Kidney epithelial cell (primary cell): ENCODE results near the gene MDM2. TPM values are rescaled to one million over a fixed set of nuclear protein-coding genes. Genes with fewer than 3 reads are reported as not detected.

Experiments used
- DNase-seq: peaks from one replicate; pipeline ENCODE4 v3.0.0-alpha.2; 2010; ENCODE audit warnings: low read depth
- H3K27me3 ChIP-seq: 2 replicates; pipeline ENCODE4 v1.6.0; 2011; ENCODE audit warnings: low read length; ENCODE audit not compliant: control insufficient read depth, insufficient read depth
- H3K36me3 ChIP-seq: 2 replicates; pipeline ENCODE4 v1.5.1; 2011; ENCODE audit warnings: low read length; ENCODE audit not compliant: control insufficient read depth, insufficient read depth
- H3K4me3 ChIP-seq: 2 replicates; pipeline ENCODE4 v1.5.1; 2011; ENCODE audit warnings: low read depth, mild to moderate bottlenecking, control low read depth, low read length
- total RNA-seq: library from RNA; depleted of rRNA; stranded (reverse); fragments of >200 nt; gene quantifications from 2 replicates; pipeline ENCODE4 v1.2.3, GENCODE V29; 2015
- TF ChIP-seq, protein P1 (sequence below): IDR thresholded peaks from 2 replicates; pipeline ENCODE4 v1.5.1; 2011; ENCODE audit warnings: mild to moderate bottlenecking, moderate library complexity, low read length, control low read depth, inconsistent platforms; ENCODE audit not compliant: insufficient read depth, poor library complexity, severe bottlenecking

The MDM2 gene
- total RNA-seq, 1 donor from 2014 or later = 195 TPM

DNA sequence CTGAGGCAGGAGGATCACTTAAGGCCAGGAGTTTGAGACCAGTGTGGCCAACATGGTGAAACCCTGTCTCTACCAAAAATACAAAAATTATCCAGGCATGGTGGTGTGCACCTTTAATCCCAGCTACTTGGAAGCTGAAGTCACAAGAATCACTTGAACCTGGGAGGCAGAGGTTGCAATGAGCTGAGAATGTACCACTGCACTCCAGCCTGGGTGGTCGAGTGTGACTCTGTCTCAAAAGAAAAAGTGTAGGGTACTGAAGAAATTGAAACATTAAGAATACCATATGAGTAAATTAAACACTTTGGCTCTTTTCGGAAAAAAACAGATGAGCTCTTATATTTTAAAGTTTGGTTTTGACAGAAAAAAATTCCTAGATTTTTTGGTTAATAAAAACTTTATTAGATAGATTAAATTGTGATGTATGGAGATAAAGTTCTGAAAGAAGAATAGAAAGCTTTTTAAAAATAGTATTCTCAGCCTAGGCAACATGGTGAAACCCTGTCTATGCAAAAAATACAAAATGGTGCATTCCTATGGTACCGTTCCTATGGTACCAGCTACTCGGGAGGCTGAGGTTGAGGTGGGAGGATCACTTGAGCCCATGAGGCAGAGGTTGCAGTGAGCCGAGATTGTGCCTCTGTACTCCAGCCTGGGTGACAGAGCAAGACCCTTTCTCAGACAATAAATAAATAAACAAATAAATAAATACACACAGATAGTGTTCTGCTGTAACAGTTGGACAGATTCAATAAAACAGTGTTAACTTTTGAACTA, 20.1 kb downstream of the MDM2 start:
- no peaks in the 10 kb centered on the region for H3K27me3 ChIP-seq
- no peak for DNase-seq
- TF ChIP-seq, protein P1, sequence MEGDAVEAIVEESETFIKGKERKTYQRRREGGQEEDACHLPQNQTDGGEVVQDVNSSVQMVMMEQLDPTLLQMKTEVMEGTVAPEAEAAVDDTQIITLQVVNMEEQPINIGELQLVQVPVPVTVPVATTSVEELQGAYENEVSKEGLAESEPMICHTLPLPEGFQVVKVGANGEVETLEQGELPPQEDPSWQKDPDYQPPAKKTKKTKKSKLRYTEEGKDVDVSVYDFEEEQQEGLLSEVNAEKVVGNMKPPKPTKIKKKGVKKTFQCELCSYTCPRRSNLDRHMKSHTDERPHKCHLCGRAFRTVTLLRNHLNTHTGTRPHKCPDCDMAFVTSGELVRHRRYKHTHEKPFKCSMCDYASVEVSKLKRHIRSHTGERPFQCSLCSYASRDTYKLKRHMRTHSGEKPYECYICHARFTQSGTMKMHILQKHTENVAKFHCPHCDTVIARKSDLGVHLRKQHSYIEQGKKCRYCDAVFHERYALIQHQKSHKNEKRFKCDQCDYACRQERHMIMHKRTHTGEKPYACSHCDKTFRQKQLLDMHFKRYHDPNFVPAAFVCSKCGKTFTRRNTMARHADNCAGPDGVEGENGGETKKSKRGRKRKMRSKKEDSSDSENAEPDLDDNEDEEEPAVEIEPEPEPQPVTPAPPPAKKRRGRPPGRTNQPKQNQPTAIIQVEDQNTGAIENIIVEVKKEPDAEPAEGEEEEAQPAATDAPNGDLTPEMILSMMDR = no peak
- peaks cover 4% of the 10 kb centered on the region for H3K36me3 ChIP-seq
- H3K4me3 ChIP-seq = no peak overlapping the region

DNA sequence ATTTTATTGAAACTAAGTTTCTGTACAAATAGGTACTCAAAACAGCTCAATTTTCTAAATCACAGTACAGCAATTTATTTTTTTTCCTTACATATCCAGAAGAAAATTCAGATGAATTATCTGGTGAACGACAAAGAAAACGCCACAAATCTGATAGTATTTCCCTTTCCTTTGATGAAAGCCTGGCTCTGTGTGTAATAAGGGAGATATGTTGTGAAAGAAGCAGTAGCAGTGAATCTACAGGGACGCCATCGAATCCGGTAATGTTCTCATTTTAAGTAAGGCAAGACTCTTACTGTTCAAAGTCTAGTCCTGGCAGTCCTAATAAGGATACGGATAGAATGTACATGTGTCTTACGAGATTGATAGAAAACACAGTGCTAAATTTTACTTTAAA, 20.7 kb downstream of the MDM2 start:
- no peak for DNase-seq
- TF ChIP-seq, protein P1 = no peak
- Histone ChIP-seq H3K27me3 (no peaks in the 10 kb centered on the region), H3K36me3 (peaks cover 5% of the 10 kb centered on the region), H3K4me3 (no peak overlapping the region)

DNA sequence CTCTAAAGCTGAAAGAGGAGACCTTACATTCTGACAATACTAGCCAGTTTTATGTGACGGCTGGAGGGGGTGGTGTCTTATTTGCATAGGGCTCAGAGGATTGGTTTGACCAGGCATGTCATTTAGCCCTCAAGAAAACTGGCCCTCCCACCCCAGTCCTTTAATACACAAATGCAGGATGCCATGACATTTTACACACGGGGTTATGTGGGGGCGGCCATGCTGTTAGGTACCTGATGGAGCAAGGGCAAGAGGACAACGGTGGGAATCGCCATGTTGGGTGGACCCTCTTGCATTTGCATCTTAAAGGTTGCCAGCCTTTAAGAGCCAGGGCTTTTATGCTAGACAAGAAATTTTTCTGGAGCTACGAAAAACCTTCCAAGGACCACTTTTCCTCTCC, 23.3 kb downstream of the MDM2 start:
- TF ChIP-seq, protein P1 = no peak
- DNase-seq = no peak
- Histone ChIP-seq H3K27me3 (no peaks in the 10 kb centered on the region), H3K36me3 (peaks cover 3% of the 10 kb centered on the region), H3K4me3 (no peak overlapping the region)

DNA sequence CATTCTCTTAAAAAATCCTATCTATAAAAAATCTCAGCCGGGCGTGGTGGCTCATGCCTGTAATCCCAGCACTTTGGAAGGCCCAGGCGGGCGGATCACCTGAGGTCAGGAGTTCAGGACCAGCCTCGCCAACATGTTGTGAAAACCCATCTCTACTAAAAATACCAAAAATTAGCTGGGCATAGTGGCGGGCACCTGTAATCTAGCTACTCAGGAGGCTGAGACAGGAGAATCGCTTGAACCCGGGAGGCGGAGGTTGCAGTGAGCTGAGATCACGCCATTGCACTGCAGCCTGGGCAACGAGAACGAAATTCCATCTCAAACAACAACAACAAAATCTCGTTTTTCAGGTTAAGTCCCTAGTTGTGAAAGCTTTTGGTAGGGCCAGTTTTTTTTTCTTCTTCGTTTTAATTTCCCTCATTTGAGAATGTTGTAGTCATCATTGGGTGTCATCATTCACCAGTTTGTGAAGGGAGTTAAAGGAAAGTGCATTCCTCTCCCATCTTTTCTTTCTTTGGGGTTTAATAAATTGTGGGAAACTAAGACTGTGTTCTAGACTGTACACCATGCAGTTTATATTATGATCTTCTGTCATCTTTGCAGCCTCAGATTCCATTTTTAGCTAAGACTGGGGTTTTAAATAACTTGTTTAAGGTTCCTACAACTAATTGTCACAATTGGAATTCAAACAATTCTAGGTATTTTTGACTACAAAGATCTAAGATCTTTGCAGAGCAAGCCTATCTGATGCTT, 23.9 kb downstream of the MDM2 start:
- Histone ChIP-seq H3K36me3 (peaks cover 3% of the 10 kb centered on the region), H3K4me3 (no peak overlapping the region), H3K27me3 (no peaks in the 10 kb centered on the region)
- no peak for DNase-seq
- TF ChIP-seq, protein P1 = no peak

DNA sequence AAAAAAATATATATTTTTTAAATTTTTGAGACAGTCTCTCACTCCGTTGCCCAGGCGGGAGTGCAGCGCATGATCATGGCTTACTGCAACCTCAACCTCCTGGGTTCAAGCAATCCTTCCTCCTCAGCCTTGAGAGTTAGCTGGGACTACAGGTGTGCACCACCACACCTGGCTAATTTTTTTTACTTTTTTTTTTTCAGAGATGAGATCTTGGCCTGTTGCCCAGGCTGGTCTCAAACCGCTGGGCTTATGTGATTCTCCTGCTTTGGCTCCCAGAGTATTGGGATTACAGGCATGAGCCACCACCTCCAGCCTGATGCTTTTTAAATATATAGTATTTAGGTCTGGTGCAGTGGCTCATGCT, 24.5 kb downstream of the MDM2 start:
- DNase-seq = no peak
- Histone ChIP-seq H3K36me3 (peaks cover 3% of the 10 kb centered on the region), H3K4me3 (no peak overlapping the region), H3K27me3 (no peaks in the 10 kb centered on the region)
- TF ChIP-seq, protein P1 = no peak
